ENCODE results near the gene IQCF6.
"Not testable (repeated sequence)": the region's sequence is repeated elsewhere in the genome, so short reads cannot be mapped to it uniquely, and the experiment has no call there.

The IQCF6 gene

GRCh38 chr3:51779137-51779536, at the start of gene IQCF6:
TSS of gene IQCF6 (minus strand) at chr3:51779237. CDS start at chr3:51779224, 13 bp downstream.
- no peak for DNase-seq (ENCODE audit: low spot score)

- DNase-seq (ENCODE audit: low spot score): no peak
Measured at GRCh38 chr3:51828297-51828696, 49.3 kb upstream of the IQCF6 start.

- no peak for DNase-seq (ENCODE audit: low spot score)
Measured at GRCh38 chr3:51819709-51820406, 40.8 kb upstream of the IQCF6 start.

GRCh38 chr3:51819151-51819550, 40.1 kb upstream of the IQCF6 start:
- DNase-seq (ENCODE audit: low spot score): no peak

GRCh38 chr3:51817375-51817774, 38.3 kb upstream of the IQCF6 start:
- no peak for DNase-seq (ENCODE audit: low spot score)

- no peak for DNase-seq (ENCODE audit: low spot score)
Measured at GRCh38 chr3:51816723-51817122, 37.7 kb upstream of the IQCF6 start.

- DNase-seq (ENCODE audit: low spot score): no peak
Measured at GRCh38 chr3:51815614-51816013, 36.6 kb upstream of the IQCF6 start.

GRCh38 chr3:51814034-51814433, 35.0 kb upstream of the IQCF6 start:
- DNase-seq (ENCODE audit: low spot score): no peak

GRCh38 chr3:51813539-51813938, 34.5 kb upstream of the IQCF6 start:
- DNase-seq (ENCODE audit: low spot score): peak; percentile 23

GRCh38 chr3:51808934-51809333, 29.9 kb upstream of the IQCF6 start:
- DNase-seq (ENCODE audit: low spot score): no peak

- no peak for DNase-seq (ENCODE audit: low spot score)
Measured at GRCh38 chr3:51802106-51802703, 23.2 kb upstream of the IQCF6 start.

GRCh38 chr3:51800750-51801125, 21.7 kb upstream of the IQCF6 start:
- no peak for DNase-seq (ENCODE audit: low spot score)

GRCh38 chr3:51799879-51800749, 21.1 kb upstream of the IQCF6 start:
- DNase-seq (ENCODE audit: low spot score): peak; percentile 56

- no peak for DNase-seq (ENCODE audit: low spot score)
Measured at GRCh38 chr3:51798411-51798963, 19.4 kb upstream of the IQCF6 start.

GRCh38 chr3:51796854-51797253, 17.8 kb upstream of the IQCF6 start:
- DNase-seq (ENCODE audit: low spot score): no peak

GRCh38 chr3:51794206-51794605, 15.2 kb upstream of the IQCF6 start:
- DNase-seq (ENCODE audit: low spot score): no peak

- DNase-seq (ENCODE audit: low spot score): no peak
Measured at GRCh38 chr3:51792206-51792605, 13.2 kb upstream of the IQCF6 start.

- no peak for DNase-seq (ENCODE audit: low spot score)
Measured at GRCh38 chr3:51789437-51789836, 10.4 kb upstream of the IQCF6 start.

GRCh38 chr3:51787576-51787975, 8.5 kb upstream of the IQCF6 start:
- not testable (repeated sequence) for DNase-seq (ENCODE audit: low spot score)

- no peak for DNase-seq (ENCODE audit: low spot score)
Measured at GRCh38 chr3:51786267-51786666, 7.2 kb upstream of the IQCF6 start.

GRCh38 chr3:51778554-51778953, 483 bp downstream of the IQCF6 start:
- DNase-seq (ENCODE audit: low spot score): no peak

- peak; percentile 30 for DNase-seq (ENCODE audit: low spot score)
Measured at GRCh38 chr3:51777985-51778384, 1.1 kb downstream of the IQCF6 start.
